WTC11 (cell line): Measurements from ENCODE around the gene TUBA3E. TPM values are rescaled to one million over a fixed set of nuclear protein-coding genes. Genes with fewer than 3 reads are reported as not detected.
"Not testable (repeated sequence)": the region's sequence is repeated elsewhere in the genome, so short reads cannot be mapped to it uniquely, and the experiment has no call there.

ENCODE experiments used
- ATAC-seq: fragments of 200-7000 bp; cut with Tn5 transposase; 2 replicates; pipeline ENCODE4 v1.10.0; 2021; ENCODE audit warnings: mild to moderate bottlenecking, moderate library complexity
- CTCF ChIA-PET: fragments of 300-600 bp; sonication (Branson Sonifier 250); formaldehyde crosslinking; loops from one replicate; lab custom pipeline; 2021; ENCODE audit warnings: antibody characterized with exemption; lab: Charles Lee
- POLR2A ChIA-PET: fragments of 350-600 bp; sonication (Branson Sonifier 250); formaldehyde crosslinking; loops from one replicate; lab custom pipeline; 2021; ENCODE audit warnings: antibody characterized with exemption; lab: Charles Lee
- DNase-seq: peaks from one replicate; pipeline ENCODE4 v3.0.0; 2021; ENCODE audit warnings: low spot score
- H3K27ac Mint-ChIP-seq: 2 replicates; pipeline ENCODE4 v1.8.0; 2021; ENCODE audit warnings: mixed read lengths
- H3K27me3 Mint-ChIP-seq: 2 replicates; pipeline ENCODE4 v1.8.0; 2021; ENCODE audit warnings: low read depth, mild to moderate bottlenecking, moderate library complexity, mixed read lengths
- H3K36me3 Mint-ChIP-seq: 2 replicates; pipeline ENCODE4 v1.8.0; 2021; ENCODE audit warnings: mixed read lengths
- H3K4me1 Mint-ChIP-seq: 2 replicates; pipeline ENCODE4 v1.8.0; 2022; ENCODE audit warnings: mixed read lengths
- H3K4me3 Mint-ChIP-seq: 2 replicates; pipeline ENCODE4 v1.8.0; 2021; ENCODE audit warnings: mild to moderate bottlenecking, moderate library complexity, mixed read lengths
- H3K9me3 Mint-ChIP-seq: 2 replicates; pipeline ENCODE4 v1.8.0; 2021; ENCODE audit warnings: mixed read lengths
- ATF1 ChIP-seq: sonication (generic); formaldehyde crosslinking; IDR thresholded peaks from 2 replicates; pipeline ENCODE4 v1.8.1; 2023; ENCODE audit warnings: mild to moderate bottlenecking, moderate library complexity, missing genetic modification reagents
- ETV6 ChIP-seq: sonication (generic); formaldehyde crosslinking; IDR thresholded peaks from 2 replicates; pipeline ENCODE4 v1.8.1; 2022; ENCODE audit warnings: mild to moderate bottlenecking, missing genetic modification reagents
- FOXK1 ChIP-seq: sonication (generic); formaldehyde crosslinking; IDR thresholded peaks from 2 replicates; pipeline ENCODE4 v1.8.0; 2022; ENCODE audit warnings: mild to moderate bottlenecking, moderate library complexity, missing genetic modification reagents
- FOXP1 ChIP-seq: sonication (generic); formaldehyde crosslinking; IDR thresholded peaks from 2 replicates; pipeline ENCODE4 v1.8.0; 2022; ENCODE audit warnings: missing genetic modification reagents, mild to moderate bottlenecking, moderate library complexity, borderline replicate concordance
- GRHL2 ChIP-seq: fragments of 250-450 bp; sonication (Bioruptor Pico); IDR thresholded peaks from 2 replicates; pipeline ENCODE4 v1.8.0; 2022; ENCODE audit warnings: mild to moderate bottlenecking, moderate library complexity; ENCODE audit not compliant: insufficient replicate concordance, severe bottlenecking
- MXD4 ChIP-seq: fragments of 250-450 bp; sonication (Bioruptor Pico); IDR thresholded peaks from 2 replicates; pipeline ENCODE4 v1.8.0; 2021; ENCODE audit warnings: mild to moderate bottlenecking, moderate library complexity, borderline replicate concordance
- NR1H2 ChIP-seq: sonication (generic); formaldehyde crosslinking; IDR thresholded peaks from 2 replicates; pipeline ENCODE4 v1.9.0; 2021; ENCODE audit warnings: mild to moderate bottlenecking, moderate library complexity, missing genetic modification reagents
- NR2C2 ChIP-seq: sonication (generic); formaldehyde crosslinking; IDR thresholded peaks from 2 replicates; pipeline ENCODE4 v1.8.0; 2022; ENCODE audit warnings: mild to moderate bottlenecking, missing genetic modification reagents
- SMAD4 ChIP-seq: sonication (generic); formaldehyde crosslinking; IDR thresholded peaks from 2 replicates; pipeline ENCODE4 v1.8.0; 2022; ENCODE audit warnings: mild to moderate bottlenecking, missing genetic modification reagents
- ZNF263 ChIP-seq: sonication (generic); formaldehyde crosslinking; IDR thresholded peaks from 2 replicates; pipeline ENCODE4 v1.8.1; 2022; ENCODE audit warnings: low read depth, mild to moderate bottlenecking, moderate library complexity, missing genetic modification reagents
- total RNA-seq: library from RNA; stranded (reverse); gene quantifications from 3 replicates; pipeline ENCODE4 v1.2.3, GENCODE V29; 2021
- TF ChIP-seq, protein P1 (sequence below): sonication (generic); formaldehyde crosslinking; IDR thresholded peaks from 2 replicates; pipeline ENCODE4 v1.8.0; 2022; ENCODE audit warnings: missing genetic modification reagents
- TF ChIP-seq, protein P2 (sequence below): sonication (generic); formaldehyde crosslinking; IDR thresholded peaks from 2 replicates; pipeline ENCODE4 v1.8.0; 2022; ENCODE audit warnings: mild to moderate bottlenecking, missing genetic modification reagents
- TF ChIP-seq, protein P3 (sequence below): sonication (generic); formaldehyde crosslinking; IDR thresholded peaks from 2 replicates; pipeline ENCODE4 v1.8.1; 2022; ENCODE audit warnings: mild to moderate bottlenecking, moderate library complexity, missing genetic modification reagents
- TF ChIP-seq, protein P4 (sequence below): sonication (generic); formaldehyde crosslinking; IDR thresholded peaks from 2 replicates; pipeline ENCODE4 v1.8.0; 2023; ENCODE audit warnings: mild to moderate bottlenecking, missing genetic modification reagents

Gene TUBA3E
- total RNA-seq, 1 experiment from 2014 or later = not detected

DNA sequence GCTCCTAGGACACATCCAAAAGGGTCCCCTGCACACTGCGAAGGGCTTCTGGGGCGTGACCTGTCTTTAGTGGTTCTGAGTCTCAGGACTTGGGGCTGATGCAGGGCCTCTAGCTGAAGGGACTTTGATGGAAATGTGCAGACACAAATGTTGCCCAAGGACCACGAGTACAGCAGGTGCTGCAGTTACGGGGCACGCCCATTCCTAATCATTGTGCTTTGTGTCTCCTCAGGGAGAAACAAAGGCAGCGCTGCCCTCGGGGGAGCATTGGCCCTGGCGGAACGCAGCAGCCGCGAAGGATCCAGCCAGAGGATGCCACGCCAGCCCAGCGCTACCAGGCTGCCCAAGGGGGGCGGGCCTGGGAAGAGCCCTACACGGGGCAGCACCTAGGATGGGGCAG is 8.0 kb downstream of the TUBA3E start:
- H3K36me3 Mint-ChIP-seq = no peaks in the 10 kb centered on the region
- no peaks in the 10 kb centered on the region for H3K27me3 Mint-ChIP-seq
- TF ChIP-seq, protein P1, sequence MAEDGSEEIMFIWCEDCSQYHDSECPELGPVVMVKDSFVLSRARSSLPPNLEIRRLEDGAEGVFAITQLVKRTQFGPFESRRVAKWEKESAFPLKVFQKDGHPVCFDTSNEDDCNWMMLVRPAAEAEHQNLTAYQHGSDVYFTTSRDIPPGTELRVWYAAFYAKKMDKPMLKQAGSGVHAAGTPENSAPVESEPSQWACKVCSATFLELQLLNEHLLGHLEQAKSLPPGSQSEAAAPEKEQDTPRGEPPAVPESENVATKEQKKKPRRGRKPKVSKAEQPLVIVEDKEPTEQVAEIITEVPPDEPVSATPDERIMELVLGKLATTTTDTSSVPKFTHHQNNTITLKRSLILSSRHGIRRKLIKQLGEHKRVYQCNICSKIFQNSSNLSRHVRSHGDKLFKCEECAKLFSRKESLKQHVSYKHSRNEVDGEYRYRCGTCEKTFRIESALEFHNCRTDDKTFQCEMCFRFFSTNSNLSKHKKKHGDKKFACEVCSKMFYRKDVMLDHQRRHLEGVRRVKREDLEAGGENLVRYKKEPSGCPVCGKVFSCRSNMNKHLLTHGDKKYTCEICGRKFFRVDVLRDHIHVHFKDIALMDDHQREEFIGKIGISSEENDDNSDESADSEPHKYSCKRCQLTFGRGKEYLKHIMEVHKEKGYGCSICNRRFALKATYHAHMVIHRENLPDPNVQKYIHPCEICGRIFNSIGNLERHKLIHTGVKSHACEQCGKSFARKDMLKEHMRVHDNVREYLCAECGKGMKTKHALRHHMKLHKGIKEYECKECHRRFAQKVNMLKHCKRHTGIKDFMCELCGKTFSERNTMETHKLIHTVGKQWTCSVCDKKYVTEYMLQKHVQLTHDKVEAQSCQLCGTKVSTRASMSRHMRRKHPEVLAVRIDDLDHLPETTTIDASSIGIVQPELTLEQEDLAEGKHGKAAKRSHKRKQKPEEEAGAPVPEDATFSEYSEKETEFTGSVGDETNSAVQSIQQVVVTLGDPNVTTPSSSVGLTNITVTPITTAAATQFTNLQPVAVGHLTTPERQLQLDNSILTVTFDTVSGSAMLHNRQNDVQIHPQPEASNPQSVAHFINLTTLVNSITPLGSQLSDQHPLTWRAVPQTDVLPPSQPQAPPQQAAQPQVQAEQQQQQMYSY = no peak
- TF ChIP-seq ZNF263 (CRISPR knock-in tag) (no peak), FOXP1 (CRISPR knock-in tag) (no peak), NR2C2 (CRISPR knock-in tag) (no peak), GRHL2 (CRISPR knock-in tag) (no peak), ETV6 (CRISPR knock-in tag) (no peak), NR1H2 (CRISPR knock-in tag) (no peak), FOXK1 (CRISPR knock-in tag) (no peak), SMAD4 (CRISPR knock-in tag) (no peak), MXD4 (CRISPR knock-in tag) (no peak), ATF1 (CRISPR knock-in tag) (no peak)
- TF ChIP-seq, protein P2, sequence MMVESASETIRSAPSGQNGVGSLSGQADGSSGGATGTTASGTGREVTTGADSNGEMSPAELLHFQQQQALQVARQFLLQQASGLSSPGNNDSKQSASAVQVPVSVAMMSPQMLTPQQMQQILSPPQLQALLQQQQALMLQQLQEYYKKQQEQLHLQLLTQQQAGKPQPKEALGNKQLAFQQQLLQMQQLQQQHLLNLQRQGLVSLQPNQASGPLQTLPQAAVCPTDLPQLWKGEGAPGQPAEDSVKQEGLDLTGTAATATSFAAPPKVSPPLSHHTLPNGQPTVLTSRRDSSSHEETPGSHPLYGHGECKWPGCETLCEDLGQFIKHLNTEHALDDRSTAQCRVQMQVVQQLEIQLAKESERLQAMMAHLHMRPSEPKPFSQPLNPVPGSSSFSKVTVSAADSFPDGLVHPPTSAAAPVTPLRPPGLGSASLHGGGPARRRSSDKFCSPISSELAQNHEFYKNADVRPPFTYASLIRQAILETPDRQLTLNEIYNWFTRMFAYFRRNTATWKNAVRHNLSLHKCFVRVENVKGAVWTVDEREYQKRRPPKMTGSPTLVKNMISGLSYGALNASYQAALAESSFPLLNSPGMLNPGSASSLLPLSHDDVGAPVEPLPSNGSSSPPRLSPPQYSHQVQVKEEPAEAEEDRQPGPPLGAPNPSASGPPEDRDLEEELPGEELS = no peak
- TF ChIP-seq, protein P3, sequence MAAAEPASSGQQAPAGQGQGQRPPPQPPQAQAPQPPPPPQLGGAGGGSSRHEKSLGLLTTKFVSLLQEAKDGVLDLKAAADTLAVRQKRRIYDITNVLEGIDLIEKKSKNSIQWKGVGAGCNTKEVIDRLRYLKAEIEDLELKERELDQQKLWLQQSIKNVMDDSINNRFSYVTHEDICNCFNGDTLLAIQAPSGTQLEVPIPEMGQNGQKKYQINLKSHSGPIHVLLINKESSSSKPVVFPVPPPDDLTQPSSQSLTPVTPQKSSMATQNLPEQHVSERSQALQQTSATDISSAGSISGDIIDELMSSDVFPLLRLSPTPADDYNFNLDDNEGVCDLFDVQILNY (CRISPR knock-in tag) = no peak
- TF ChIP-seq, protein P4, sequence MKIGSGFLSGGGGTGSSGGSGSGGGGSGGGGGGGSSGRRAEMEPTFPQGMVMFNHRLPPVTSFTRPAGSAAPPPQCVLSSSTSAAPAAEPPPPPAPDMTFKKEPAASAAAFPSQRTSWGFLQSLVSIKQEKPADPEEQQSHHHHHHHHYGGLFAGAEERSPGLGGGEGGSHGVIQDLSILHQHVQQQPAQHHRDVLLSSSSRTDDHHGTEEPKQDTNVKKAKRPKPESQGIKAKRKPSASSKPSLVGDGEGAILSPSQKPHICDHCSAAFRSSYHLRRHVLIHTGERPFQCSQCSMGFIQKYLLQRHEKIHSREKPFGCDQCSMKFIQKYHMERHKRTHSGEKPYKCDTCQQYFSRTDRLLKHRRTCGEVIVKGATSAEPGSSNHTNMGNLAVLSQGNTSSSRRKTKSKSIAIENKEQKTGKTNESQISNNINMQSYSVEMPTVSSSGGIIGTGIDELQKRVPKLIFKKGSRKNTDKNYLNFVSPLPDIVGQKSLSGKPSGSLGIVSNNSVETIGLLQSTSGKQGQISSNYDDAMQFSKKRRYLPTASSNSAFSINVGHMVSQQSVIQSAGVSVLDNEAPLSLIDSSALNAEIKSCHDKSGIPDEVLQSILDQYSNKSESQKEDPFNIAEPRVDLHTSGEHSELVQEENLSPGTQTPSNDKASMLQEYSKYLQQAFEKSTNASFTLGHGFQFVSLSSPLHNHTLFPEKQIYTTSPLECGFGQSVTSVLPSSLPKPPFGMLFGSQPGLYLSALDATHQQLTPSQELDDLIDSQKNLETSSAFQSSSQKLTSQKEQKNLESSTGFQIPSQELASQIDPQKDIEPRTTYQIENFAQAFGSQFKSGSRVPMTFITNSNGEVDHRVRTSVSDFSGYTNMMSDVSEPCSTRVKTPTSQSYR = no peak
- H3K9me3 Mint-ChIP-seq = no peaks in the 10 kb centered on the region
- H3K27ac Mint-ChIP-seq = no peak overlapping the region
- H3K4me3 Mint-ChIP-seq = no peak overlapping the region
- POLR2A ChIA-PET = interaction anchor here (0.6 kb wide), 1 partner anchor 24 kb away, joined by 7 read pairs; no protein-coding TSS in a partner anchor
- ATAC-seq (no peak), DNase-seq (no peak)
- no peaks in the 10 kb centered on the region for H3K4me1 Mint-ChIP-seq
- CTCF ChIA-PET = no interaction called here

DNA sequence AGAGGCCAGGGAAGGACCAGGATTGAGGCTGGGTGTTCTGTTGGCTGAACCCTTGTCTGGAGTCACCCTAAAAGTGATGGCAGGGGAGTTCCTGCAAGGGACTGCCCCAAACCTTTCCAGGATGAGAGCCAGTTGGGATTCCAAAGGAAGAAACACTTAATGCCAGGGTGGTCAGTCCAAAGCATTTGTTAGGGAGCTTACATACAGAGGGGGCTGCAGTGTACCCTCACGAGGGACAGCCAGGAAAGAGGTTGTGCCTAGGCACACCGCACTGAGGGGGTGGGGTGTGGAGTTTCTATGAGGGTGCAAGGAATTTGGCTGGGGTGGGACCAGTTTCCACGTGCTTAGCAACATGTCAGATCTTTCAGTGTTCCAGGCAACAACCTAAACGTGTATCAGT is 9.3 kb downstream of the TUBA3E start:
- CTCF ChIA-PET = not testable (repeated sequence)

DNA sequence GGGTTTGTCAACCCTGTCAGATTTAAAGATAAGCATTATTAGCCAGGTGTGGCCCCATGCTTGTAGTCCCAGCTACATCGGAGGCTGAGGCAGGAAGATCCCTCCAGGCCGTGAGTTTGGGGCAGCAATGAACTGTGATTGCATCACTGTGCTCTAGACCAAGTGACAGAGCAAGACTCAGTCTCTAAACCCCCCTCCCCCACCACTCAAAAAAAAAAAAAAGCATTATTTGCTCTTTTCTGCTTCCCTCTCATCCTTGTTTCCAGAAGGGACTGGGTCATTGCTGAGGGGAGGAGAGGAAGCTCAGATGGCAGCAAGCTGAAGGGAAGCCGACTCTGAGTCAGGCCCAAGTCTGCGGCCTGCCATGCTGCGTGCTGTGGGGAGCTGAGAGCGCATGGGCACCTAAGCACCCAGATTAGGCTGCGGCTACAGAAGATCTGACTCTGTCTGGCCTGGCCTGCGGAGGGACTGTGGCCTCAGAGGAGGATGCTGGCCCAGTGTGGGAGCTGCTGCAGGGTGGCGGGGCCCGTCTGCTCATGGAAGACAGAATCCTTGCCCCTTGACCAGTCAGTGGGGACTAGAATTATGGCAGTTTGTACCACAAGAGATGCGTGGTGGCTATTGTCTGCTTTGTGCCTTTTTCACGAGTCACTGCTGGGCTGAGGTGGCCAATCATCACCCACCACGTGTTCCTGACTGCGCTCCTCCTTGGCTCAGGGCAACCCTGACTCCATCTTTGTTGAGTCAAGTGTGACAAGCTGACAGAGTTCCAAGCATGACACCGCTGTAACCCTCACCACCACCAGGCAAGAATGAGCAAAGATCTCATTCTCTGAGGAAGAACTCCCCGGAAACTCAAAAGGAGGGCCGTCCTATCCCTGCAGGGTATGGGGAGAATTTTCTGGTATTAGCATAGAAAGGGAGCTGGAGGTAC is 10.1 kb downstream of the TUBA3E start:
- CTCF ChIA-PET = interaction anchor here (0.6 kb wide), 1 partner anchor 125 kb away, joined by 3 read pairs; no protein-coding TSS in a partner anchor
- POLR2A ChIA-PET, DNase-seq, H3K4me1 Mint-ChIP-seq, H3K27ac Mint-ChIP-seq, H3K9me3 Mint-ChIP-seq, H3K27me3 Mint-ChIP-seq, H3K36me3 Mint-ChIP-seq, H3K4me3 Mint-ChIP-seq: not testable (repeated sequence)
- ATAC-seq = peak; percentile 6; the same call in 1 of the 2 replicates

More for the DNA sequence above, 9.3 kb downstream of the TUBA3E start:
- H3K27ac Mint-ChIP-seq, H3K4me3 Mint-ChIP-seq, POLR2A ChIA-PET, H3K27me3 Mint-ChIP-seq, H3K9me3 Mint-ChIP-seq, ATAC-seq, H3K4me1 Mint-ChIP-seq, DNase-seq, H3K36me3 Mint-ChIP-seq: not testable (repeated sequence)
